Psoas muscle (tissue), 8 donors: ENCODE measurements around the gene ZNF10. TPM values are rescaled to one million over a fixed set of nuclear protein-coding genes. Genes with fewer than 3 reads are reported as not detected.

ENCODE experiments used
- ATAC-seq, 4 donors: fragments of 200-7000 bp; cut with Tn5 transposase; one replicate each; pipeline ENCODE4 v1.9.1; 2020; ENCODE audit warnings: moderate library complexity in 3 of 4, mild to moderate bottlenecking in 2 of 4
- DNase-seq, 2 donors: peaks; one replicate each; pipeline ENCODE4 v3.0.0-alpha.2; 2020
- H3K27ac ChIP-seq: fragments of 200-600 bp; one replicate; pipeline ENCODE4 v1.8.0; 2022
- H3K27me3 ChIP-seq, 3 donors: fragments of 200-600 bp in 1 of 3; one replicate each; pipeline versions ENCODE4 v1.6.1 to v1.8.0; 2013 to 2022; ENCODE audit warnings: low read length in 2 of 3, mild to moderate bottlenecking in 2 of 3, moderate library complexity in 1 of 3; ENCODE audit not compliant: insufficient read depth in 3 of 3
- H3K36me3 ChIP-seq, 2 donors: fragments of 200-600 bp in 1 of 2; one replicate each; pipeline versions ENCODE4 v1.6.1 to v1.8.0; 2013 to 2022; ENCODE audit warnings: low read depth in 1 of 2, mild to moderate bottlenecking in 1 of 2, moderate library complexity in 1 of 2; ENCODE audit not compliant: insufficient read depth in 1 of 2
- H3K4me1 ChIP-seq: fragments of 200-600 bp; one replicate; pipeline ENCODE4 v1.8.0; 2022
- H3K4me3 ChIP-seq: fragments of 200-600 bp; one replicate; pipeline ENCODE4 v1.8.0; 2022; ENCODE audit warnings: mild to moderate bottlenecking
- H3K9me3 ChIP-seq: fragments of 200-600 bp; one replicate; pipeline ENCODE4 v1.8.0; 2022
- CTCF ChIP-seq: fragments of 200-600 bp; IDR thresholded peaks from one replicate; pipeline ENCODE4 v1.8.0; 2022; ENCODE audit warnings: antibody characterized with exemption
- WGBS, 3 donors: extraction: QIAGEN DNeasy Blood & Tissue Kit; methylation state at CpG; one replicate each; pipeline versions ENCODE4 v1.1.6 to v1.1.7; 2013; 5-methylcytosine and 5-hydroxymethylcytosine counted together
- intact Hi-C, 2 donors: fragments of 100-400 bp; cut with DNase I; formaldehyde crosslinking; loops; one replicate each; pipeline versions ENCODE4 v1.11.0 to v1.14.2; 2022
- polyA plus RNA-seq, 3 donors: library from polyadenylated mRNA; stranded (reverse); fragments of 200-250 nt; gene quantifications; one replicate each; pipeline ENCODE4 v1.2.3, GENCODE V29; 2013
- total RNA-seq, 4 donors: library from RNA; stranded (reverse); fragmentation: NEBNext Ultra II Directional in 2 of 4; extraction: Animal tissue kit (Norgen Biotek cat#: 25700) in 2 of 4; gene quantifications; one replicate each; pipeline versions ENCODE4 v1.2.1 to v1.2.4, GENCODE V29; 2021 to 2023
- donor health status: healthy with polysubstance abuse.
- donor health status: DM: no; HTN: no; CAD: no; lungs with moderate emphysema.
- donor health status: Bipolar disorder and iron deficiency.
- donor health status: healthy.
- donor health status: DM: yes; HTN: yes; CAD: no.
- donor health status: DM: no; HTN: no; CAD: no.
- donor health status: DM: no; HTN: no; CAD: no.
- donor health status: DM: yes; HTN: yes; CAD: no.

ZNF10 gene
- total and polyA plus RNA-seq, 7 donors, result 2.1 to 9.3 (median 3.0) TPM

- DNase-seq, result no peak
- intact Hi-C loops, result loop anchor here in 1 of 2 donors (5.0 kb wide), 1 partner anchor 42 kb away; the partner anchor contains the start of gene ZNF140
- H3K4me1 ChIP-seq, result no peaks in the 10 kb centered on the region
- ATAC-seq, result no peak
- WGBS, 3 donors, result 97 to 99% (median 97%) methylated on average over 2 of the region's 2 CpGs
- peaks cover 96% of the 10 kb centered on the region for H3K9me3 ChIP-seq
- no peak for TF ChIP-seq CTCF
- H3K27me3 ChIP-seq, result no peaks in the 10 kb centered on the region
- no peak overlapping the region for H3K4me3 ChIP-seq
- H3K27ac ChIP-seq, result no peak overlapping the region
- H3K36me3 ChIP-seq, result peaks cover 32 to 52% of the 10 kb centered on the region in 2 donors
Measured at GRCh38 chr12:133124674-133125073, 5.8 kb upstream of the ZNF10 start.

- intact Hi-C loops, result loop anchor here (2.0 to 5.0 kb wide), 6 partner anchors 47 to 362 kb away; partner anchors contain the start of genes ZNF140 (in 2 of the 2), ZNF26 (in 2 of the 2) and ZNF605 (in 1 of the 2)
- H3K27ac ChIP-seq, result peak overlapping the region; percentile 94
- no peak for TF ChIP-seq CTCF
- 15 to 29% (median 24%) methylated on average over 20 to 26 of the region's 26 CpGs for WGBS, 3 donors
- H3K27me3 ChIP-seq, result no peaks in the 10 kb centered on the region
- peaks cover 7% of the 10 kb centered on the region for H3K4me1 ChIP-seq
- peak; percentile 6 to 21 (median 8) for ATAC-seq
- DNase-seq, result no peak
- peaks cover 74% of the 10 kb centered on the region for H3K9me3 ChIP-seq
- peaks cover 14 to 38% of the 10 kb centered on the region in 2 donors for H3K36me3 ChIP-seq
- peak overlapping the region; percentile 75 for H3K4me3 ChIP-seq
Measured at GRCh38 chr12:133129368-133130037, 924 bp upstream of the ZNF10 start.

GRCh38 chr12:133130808-133131128, 341 bp downstream of the ZNF10 start:
- H3K4me3 ChIP-seq, result peak overlapping the region; percentile 75
- peak; percentile 22 to 62 for DNase-seq
- TF ChIP-seq CTCF, result no peak
- peaks cover 14 to 44% of the 10 kb centered on the region in 2 donors for H3K36me3 ChIP-seq
- H3K27ac ChIP-seq, result peak overlapping the region; percentile 94
- intact Hi-C loops, result loop anchor here (2.0 to 5.0 kb wide), 5 partner anchors 50 to 363 kb away; partner anchors contain the start of genes ZNF26 (in 2 of the 2), ZNF140 (in 1 of the 2) and ZNF605 (in 1 of the 2)
- no peaks in the 10 kb centered on the region for H3K27me3 ChIP-seq
- peak in 1 of 4 donors; percentile 14 for ATAC-seq
- peaks cover 74% of the 10 kb centered on the region for H3K9me3 ChIP-seq
- WGBS, 3 donors, result 0 to 1% (median 0%) methylated on average over 17 of the region's 17 CpGs
- H3K4me1 ChIP-seq, result peaks cover 7% of the 10 kb centered on the region

- TF ChIP-seq CTCF, result no peak
- Histone ChIP-seq H3K4me1 (peaks cover 7% of the 10 kb centered on the region), H3K27ac (no peak overlapping the region), H3K9me3 (peaks cover 81% of the 10 kb centered on the region), H3K4me3 (no peak overlapping the region), H3K36me3 (peaks cover 17 to 53% of the 10 kb centered on the region in 2 donors), H3K27me3 (no peaks in the 10 kb centered on the region)
- WGBS, 3 donors, result 95 to 100% (median 100%) methylated on average over 2 of the region's 2 CpGs
- ATAC-seq (no peak), DNase-seq (no peak)
- intact Hi-C loops, result no loop called here
Measured at GRCh38 chr12:133135747-133136146, 5.3 kb downstream of the ZNF10 start.
